Measurements from ENCODE around the gene PFDN4.

Gene PFDN4

DNA sequence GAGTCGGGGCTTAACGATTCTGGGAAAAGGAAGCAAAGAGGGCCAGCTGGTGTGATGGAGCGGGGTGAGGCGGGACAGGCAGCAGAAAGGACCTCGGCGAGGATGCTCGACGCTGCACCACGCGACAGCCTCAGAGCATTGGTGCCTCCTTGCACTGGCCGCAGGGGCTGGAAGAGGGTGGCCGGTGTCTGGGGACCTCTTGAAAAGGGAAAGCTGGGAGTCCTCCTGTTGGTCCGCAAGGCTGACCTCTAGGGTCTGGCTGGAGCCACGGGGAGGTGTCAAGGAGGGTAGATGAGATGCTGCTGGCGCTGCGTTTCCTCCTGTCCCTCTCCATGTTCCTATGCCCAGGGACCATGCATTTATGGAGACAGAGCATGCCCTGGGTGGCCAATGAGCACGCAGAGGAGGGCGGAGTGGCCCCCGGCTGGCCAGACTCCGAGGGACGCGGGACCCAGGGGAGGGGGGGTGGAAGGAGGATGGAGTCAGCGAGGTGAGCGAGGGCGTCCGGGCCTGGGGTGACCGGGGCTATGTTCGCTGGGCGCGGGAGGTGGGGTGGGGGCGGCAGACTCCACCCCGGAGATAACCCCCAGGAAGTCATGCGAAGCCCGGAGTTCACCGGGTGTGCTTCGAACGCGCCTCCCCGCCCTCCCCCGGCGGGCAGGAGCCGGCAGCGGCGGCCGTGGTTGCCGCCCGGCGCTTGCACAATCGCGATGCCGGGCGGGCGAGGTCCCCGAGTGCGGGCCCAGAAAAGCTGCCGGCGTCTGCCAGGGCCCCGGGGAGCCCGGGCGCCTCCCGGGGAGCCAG is 34.0 kb upstream of the PFDN4 start, which contains the start of gene CYP24A1:
Gene CYP24A1 (minus strand): TSS at position 334 of the 804 bp plus-strand sequence. CDS start 407 bp downstream, outside the sequence.
- DNase-seq = no peak

DNA sequence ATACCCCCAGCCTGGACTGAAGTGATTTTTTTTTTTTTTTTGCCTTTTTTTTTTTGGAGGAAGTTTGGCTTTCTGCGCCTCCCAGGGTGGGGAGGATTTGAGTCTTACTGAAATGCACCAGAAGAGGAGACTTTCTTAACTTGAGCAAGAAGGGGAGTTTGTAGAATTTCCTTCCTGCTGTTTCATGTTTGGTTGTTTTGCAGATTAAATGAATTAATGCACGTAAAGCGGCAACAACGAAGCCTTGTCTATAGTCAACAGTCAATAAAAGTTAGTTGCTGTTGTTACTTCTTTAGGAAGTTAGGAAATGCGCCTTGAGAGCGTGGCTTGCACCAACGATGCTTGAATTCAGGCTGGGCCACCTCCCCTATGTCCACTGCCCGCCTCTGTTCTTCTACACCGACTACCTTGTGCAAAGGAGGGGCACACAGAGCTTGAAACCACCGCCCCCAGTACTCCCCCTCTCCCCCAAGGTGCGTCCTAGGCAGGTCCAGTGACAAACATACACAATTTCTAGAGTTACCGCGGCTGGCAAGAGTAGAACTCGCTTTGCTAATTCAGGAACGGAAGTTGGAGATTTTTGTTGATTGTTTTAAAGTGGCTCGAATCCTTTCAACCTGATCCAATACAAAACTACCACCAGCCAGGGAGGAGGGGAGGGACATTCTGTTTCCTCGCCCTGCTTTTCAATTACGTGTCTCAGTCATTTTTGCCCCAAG is 33.3 kb upstream of the PFDN4 start:
- no peak for DNase-seq

DNA sequence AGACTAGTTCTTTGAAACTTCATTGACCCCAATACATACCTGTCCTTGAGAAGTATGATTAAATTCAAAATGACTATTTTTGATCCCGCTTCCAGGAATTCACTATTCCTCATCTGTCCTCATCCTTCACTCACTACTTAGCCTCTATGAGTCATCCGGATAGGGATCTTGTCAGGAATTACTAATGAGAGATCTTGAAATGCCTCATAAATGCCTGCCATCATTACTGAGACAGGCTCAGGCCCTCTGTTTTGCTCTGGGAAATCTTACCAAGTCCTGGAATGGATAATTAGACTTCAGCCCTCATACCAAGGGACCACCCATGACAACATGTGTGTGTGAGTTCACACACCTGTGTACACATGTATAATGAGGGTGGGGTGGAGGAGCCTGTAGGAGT is 31.3 kb upstream of the PFDN4 start:
- DNase-seq = no peak

DNA sequence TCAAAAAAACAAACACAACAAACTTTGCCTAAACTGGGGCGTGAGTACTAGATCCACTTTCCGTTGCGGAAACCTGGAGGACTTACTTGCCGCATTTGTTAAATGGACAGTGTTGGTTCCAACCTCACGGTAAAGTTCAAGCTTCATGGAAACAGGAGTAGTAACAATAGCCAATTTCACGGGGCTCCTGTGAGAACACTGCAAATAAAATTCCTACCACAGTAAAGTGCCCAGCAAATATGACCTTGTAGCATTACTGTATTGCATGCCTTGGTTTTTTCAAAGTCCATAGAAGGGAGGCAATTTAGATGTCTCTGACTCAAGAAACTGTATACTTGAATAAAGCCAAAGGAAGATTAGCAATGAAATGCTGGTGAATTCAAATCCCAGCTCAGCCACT is 30.5 kb upstream of the PFDN4 start:
- DNase-seq = no peak

DNA sequence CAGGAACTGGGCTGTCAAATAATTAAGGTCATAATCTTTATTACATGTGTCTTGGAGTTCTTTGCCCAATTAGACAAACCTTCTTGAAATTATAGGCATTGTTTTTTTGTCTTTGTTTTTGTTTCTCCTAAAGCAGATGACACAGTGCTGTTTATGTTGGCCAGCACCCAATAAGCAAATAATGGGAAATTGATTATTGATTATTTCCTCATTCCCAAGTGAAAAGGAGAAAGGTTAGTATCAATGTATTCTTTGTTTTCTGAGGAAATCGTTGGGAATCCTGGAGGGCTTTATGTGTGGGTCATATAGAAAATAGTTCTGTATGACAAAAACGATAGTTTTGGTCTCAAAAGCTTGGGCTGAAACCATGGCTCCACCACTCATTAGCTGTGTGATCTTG is 29.6 kb upstream of the PFDN4 start:
- DNase-seq = no peak

DNA sequence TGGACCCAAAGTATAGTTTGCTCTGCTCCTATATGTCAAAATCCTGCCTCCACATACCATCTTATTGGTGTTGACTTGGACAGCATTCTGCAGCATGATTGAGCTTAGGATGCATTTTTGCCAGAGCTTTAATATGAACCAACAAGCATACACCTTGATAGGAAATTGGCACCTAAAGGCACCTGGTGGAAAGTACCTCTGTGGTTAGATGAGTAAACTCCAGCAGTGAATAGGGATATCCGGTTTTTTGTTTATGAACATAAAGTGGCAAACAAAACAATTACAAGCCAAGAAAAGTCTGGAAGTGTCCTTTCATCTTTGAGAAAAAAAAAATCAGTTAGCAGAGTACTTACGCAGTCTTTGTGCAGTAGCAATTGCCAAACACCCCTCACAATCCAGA is 27.9 kb upstream of the PFDN4 start:
- DNase-seq = no peak

DNA sequence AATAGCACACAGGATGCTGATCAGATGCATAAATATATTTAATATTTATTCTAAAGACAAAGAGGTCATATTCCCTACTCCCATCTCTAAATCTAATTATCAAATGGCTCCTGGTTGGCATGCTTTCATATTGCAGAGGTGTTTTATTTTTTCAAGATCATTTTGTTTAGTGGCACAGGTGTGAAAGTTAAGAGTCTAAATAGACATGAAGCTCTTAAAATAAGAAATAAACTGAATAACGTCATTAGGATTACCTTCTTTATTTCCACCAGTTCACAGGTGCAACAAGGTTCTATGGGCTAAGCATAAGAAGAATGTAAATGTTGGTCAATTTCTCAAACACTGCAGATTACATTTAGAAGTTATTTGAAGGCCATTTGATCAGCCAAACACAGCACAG is 27.0 kb upstream of the PFDN4 start:
- DNase-seq = no peak

DNA sequence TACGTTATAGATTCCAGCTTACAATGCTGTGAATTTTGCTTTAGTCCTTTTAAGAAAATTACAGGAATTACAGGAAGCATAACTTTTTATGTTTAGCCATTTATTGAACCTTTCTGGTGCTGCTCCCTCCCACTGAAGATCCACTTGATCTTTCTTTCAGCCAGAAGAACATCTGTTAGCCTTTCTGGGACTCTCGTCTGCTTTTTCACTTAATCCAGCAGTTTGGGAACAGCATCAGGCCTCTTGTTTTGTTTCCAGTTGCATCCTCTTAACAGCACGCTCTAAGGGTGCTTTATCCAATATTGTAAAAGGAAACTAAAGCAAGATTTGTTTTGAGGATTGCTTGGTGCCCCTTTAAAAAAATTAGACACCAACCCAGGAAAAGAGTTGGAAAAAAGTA is 23.8 kb upstream of the PFDN4 start:
- no peak for DNase-seq

DNA sequence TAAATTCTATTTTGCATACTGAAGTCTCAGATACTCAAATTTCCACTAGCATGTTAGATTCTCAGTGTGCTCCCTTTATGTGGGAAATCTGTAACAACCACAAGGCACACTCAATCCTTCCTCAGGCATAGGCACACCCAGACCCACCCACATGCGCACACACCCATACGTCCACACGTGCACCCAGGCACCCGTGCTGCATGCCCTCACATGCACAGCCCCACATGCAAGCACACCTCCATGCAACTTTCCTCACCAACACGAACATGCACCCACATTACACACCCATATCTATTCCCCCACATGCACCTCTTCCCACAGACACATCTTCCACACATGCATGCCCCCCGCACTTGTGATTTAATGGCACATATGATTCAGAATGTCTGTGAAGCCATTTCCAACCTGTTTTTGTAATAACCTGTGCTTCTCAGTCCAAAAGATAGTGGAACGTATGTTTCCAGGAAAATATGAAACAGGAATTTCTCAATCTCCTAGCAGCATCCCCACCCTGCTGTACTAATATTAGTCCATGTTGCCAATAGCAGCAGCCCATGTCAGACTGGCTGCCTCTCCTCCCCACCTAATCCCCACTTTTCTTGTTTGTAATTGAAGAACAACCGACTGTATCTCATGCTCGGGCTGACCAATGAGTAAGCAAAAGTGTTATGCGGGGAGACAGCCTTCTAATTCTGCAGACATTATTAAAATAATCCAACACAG is 22.8 kb upstream of the PFDN4 start:
- DNase-seq = no peak

DNA sequence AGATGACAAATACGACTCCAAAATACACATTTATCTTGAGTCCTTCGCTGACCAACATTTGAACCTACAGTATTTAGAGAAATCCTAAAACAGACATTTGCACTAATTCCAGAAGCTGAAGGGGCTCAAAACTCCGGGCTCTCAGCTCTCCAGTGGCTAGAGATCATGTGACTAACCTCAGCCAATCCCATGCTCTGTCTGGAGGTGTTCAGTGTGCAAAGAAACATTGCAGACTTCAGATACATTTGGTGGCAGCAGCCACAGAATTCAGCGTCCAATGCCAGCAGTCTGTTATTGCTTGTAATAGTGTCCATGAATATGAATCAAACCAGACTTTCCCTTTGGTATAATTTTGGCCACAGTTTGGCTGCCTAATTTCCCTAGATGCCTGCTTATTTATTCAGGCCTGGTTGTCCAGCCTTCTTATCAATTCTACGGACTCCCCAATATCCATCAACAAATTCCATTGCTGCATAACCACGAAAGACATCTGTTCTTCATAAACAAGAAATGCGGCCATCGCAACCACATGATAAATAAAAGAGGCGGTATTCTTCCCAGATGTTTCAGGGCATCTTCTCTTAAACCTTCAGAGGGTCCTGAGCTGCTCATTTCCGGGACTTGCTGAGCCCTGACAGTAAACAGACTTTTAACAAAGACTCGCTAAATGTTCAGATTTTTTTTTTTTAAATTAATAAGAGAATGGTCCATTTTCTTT is 19.6 kb upstream of the PFDN4 start:
- DNase-seq = no peak

DNA sequence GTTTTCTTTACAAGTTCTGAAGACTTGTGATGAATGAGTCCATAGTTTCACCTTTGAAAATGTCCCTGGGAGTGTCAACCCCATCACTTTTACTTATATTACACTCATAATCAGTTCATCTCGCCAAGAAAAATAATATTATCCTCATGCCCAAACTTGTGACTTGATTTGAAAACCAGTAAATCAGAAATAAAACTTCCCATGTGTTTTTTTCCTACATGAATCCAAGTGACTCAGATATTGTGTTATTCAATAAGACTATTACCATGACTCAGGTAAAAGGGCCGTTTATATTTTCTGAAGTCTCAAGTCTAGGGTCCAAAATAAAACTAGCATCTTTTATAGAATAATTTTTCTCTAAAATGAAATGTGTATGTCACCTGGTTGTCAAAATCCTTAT is 18.3 kb upstream of the PFDN4 start:
- DNase-seq = no peak

DNA sequence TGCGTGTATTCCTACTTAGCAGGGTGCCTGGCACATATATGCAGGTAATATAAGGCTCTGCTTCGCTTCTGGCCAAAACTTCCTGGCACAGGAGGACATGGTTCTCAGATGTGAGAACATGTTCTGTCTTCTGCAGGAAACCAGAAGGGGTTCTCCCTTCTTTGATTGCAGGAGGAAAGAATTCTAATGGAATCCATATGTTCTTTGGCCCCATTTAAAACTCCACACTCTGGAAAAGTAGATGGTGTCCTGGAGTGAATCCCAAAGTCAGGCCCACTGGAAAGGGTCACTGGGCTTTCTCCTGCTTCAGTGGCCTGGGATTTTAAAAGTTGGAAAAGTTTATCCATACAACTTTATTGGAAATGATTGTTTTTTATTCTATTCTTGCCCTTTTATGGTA is 17.7 kb upstream of the PFDN4 start:
- no peak for DNase-seq

DNA sequence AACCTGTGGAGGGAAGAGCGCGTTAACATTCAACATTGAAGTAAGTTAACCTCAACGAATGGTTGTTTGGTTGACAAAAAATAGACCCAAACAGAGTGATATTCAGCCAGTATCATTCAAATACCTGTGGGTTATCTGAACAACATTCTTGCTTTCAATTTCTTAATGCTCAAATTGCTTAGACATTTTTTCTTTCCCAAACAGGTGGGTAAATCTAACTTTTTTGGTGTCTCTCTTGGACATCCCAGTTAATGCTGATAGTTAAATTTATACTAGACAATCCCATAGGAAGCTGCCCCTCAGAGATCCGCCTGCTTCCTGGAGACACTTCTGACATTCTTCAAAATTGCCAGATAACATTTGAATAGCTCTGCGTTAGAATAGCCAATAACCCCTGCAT is 14.1 kb upstream of the PFDN4 start:
- no peak for DNase-seq

DNA sequence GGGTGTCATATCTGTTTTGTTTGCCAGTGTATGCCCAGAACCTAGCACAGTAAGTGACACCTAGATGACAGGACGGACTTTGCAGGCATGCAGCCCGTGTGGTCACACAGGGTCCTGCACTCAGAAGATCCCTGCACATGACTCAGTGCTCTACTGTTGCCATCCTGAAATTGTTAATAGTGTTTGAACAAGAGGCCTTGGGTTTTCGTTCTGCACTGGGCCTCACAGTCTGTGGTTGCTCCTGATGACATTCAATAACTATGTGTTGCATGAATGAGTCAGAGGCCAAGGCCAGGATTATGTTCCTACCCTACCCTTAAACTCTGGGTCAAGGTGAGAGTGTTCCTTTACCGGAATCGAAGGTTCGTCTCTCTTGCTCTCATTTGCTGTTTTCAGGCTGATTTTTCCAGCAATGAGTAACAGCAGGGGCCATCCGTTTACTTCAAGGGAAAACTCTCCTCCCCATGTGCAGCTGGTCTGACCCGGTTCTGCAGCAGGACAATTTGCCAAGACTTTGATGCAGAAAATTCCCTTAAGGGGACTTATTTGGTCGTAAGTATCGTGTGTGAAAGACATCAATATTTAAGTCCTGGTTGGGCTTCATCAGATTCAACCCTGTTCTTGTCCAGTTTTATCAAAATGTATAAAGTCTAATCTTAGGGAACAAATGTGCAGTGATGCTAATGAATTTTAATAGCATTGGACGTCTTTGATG is 13.0 kb upstream of the PFDN4 start:
- DNase-seq = no peak

DNA sequence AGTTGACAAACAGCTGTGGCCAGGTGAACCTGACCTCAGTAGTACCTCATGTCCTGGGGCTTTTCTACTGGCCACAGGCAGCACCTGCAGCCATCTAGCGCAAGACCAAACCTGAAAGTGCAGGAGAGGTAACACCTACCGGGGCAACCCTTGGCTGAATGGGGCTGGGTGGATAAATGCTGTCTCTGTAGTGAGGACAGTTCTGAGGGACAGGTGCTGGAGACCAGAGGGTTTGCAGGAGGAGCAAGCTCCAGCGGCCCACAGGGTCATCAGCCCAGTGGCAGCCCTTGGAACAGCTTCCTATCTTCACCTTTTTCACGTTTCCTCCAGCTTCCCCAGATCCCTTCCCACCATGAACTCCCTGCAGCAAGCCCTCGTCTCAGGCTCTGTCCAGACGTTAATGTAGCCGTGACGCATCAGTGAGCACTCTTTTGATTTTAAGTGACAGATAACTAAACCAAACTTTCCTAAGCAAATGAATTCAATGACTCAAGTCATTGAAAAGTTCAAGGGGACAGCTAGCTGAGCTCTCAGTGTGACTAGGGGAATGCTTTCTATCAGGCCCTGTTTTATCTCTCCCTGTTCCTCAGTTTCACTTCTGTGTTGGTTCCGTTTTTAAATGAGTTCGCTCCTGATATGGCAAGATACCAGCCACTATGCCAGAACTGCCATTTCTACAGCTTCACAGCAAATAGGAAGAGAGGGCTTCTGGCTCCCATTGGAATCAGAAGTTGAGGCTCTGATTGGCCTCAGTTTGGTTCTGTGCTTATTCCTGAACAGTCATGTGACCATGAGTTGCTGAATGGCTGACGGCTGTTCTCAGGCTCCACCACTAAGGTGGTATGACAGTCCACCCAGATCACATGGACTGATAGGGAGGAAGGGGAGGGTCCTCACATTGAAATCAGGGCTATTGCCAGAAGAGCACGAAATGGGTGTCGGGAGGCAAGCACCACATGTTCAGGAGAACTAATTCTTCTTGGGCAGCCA is 12.1 kb upstream of the PFDN4 start:
- DNase-seq = no peak

DNA sequence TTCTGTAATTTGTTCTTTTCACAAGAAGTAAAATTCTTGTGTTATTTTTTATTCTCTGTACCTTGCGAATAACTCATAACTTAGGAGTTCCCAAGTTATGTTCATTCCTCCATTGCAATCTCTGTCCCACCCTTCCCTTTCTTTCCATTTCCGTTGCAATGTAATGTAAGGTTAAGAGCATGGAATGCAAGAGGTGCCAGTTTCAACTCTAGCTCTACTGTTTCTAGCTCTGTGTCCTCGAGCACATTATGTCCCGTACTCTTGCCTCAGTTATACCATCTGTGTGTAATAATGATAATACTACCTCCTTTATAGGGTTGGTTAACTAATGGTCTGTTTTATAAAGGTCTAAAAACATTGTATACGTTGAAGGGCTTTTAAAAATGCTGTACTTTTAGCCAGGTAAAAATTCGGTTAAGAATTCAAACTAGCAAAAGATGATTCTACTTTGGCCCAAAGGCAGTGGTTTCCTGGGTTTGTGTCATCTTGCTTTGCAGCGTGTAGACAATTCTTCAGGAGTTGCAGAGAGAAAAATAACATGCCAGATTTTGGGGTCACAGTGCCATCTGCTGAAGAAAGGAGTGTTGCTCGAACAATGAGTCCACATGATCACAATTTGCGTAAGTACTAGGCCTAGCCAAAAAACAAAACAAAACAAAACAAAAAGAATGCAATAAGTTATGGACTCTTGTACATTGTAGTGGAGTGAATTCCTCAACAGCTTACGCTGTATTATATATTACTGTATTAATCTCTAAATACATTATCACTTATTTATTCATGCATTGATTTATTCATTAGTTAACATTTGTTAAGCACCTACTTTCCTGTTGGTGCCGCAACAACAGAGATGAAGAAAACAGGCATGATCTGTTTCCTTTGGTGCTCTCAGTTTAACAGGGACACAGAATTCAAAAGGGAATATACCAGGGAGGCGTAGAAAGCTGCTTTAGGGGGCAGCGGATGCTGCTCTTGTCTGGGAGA is 10.0 kb upstream of the PFDN4 start:
- DNase-seq = peak; percentile 46

DNA sequence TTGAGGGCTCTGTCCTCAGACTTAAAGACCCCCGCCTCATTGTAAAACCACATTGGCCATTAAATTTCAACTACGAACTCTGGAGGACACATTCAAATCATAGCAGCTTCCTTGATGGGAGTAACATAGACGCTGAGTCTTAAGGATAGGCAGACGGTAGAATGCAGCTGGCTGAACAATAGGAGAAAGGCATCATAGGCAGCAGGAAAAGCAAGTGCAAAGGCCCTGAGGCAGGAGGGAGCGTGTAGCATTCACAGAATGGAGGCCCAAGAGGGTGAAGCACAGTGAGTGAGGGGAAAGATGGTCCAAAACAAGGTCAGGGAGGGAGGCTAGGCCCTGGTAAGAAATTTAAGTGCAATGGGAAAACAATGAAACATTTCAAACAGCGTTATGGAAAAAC is 8.6 kb upstream of the PFDN4 start:
- no peak for DNase-seq

DNA sequence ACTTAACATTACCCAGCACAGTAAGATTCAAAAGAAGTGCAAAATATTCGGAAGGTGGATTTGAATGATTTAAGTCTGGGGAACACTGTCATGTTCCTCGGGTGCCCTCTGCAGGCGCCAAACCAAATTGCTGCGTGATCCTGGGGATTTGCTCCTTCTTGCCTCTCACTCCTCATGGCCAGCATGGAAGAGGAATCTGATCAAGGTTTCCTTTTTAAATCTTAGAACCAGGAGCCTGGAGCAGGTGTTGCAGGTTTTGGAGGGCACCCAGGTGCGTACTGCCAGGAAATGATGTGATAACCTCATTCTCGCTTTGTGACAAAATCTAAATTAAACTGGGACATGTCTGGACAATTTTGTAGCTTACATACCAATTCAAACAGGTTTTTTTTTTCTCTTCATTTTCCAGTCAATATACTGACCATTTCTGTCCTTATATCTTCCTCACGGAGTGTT is 8.1 kb upstream of the PFDN4 start:
- DNase-seq = peak; percentile 77

DNA sequence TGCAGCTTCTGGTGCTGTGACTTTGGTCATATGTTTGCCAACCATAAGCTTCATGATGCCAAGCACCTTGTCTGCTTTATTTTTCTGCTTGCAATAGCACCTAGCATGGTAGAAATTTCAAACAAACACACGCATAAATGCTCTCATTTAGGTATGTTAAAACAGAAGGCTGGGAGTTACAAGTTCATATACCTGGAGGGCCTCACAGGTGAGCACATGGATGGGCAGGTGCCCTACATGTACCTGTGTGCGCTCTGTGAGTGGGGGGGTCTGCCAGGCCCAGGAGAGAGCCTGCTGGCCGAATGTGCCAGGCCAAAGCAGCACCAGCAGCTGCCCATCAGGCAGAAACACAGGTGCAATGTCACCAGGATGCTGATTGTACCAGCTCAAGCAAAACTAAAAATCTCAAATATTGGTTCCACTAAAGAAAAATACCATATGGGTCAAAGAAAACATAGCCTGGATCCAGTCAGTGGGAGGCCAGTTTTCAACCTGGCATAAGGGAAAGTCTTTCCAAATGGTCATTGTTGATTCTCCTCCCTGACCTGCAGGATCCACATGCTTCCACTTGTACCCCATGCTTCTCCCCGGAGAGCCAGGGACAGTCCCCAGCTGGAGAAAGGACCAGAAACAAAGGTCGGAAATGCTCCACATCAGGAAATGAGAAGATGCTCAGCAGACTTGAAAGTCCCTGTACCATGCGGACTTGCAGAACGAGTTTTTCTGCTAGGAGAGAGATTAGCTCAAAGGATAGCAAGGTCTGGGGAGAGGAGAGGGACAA is 7.2 kb upstream of the PFDN4 start:
- no peak for DNase-seq
